HL-60 (cell line): Measurements from ENCODE around the gene ANKRD11.
"Not testable (repeated sequence)": the region's sequence is repeated elsewhere in the genome, so short reads cannot be mapped to it uniquely, and the experiment has no call there.

ENCODE experiments used
- DNase-seq, 2 experiments: peaks; one replicate each; pipeline ENCODE4 v3.0.0-alpha.2; 2010 to 2020; ENCODE audit warnings: low read depth in 1 of 2, low spot score in 1 of 2
- H3K27ac ChIP-seq: fragments of 250-450 bp; sonication (Bioruptor Pico); replicated peaks from 2 replicates; pipeline ENCODE4 v1.5.1; 2020; ENCODE audit warnings: mild to moderate bottlenecking, moderate library complexity
- H3K27me3 ChIP-seq: fragments of 250-450 bp; sonication (Bioruptor Pico); 2 replicates; pipeline ENCODE4 v1.5.1; 2021; ENCODE audit warnings: mild to moderate bottlenecking, moderate library complexity; ENCODE audit not compliant: insufficient read depth, poor library complexity, severe bottlenecking
- H3K4me3 ChIP-seq: replicated peaks from 2 replicates; pipeline ENCODE4 v1.5.1; 2011; ENCODE audit warnings: mild to moderate bottlenecking, control low read depth, low read length; ENCODE audit not compliant: insufficient read depth
- GABPA ChIP-seq: IDR thresholded peaks from 2 replicates; pipeline ENCODE4 v1.6.1; 2012; ENCODE audit warnings: low read depth
- POLR2AphosphoS5 ChIP-seq: IDR thresholded peaks from 2 replicates; pipeline ENCODE4 v1.6.1; 2012; ENCODE audit warnings: low read depth
- REST ChIP-seq: IDR thresholded peaks from 2 replicates; pipeline ENCODE4 v1.6.1; 2012; ENCODE audit warnings: low read depth; ENCODE audit not compliant: insufficient replicate concordance
- SPI1 ChIP-seq: IDR thresholded peaks from 2 replicates; pipeline ENCODE4 v1.6.1; 2012; ENCODE audit warnings: low read depth, mild to moderate bottlenecking, borderline replicate concordance
- TF ChIP-seq, protein P1 (sequence below): IDR thresholded peaks from one replicate; pipeline ENCODE4 v1.5.1; 2011; ENCODE audit warnings: low read length, control low read depth, inconsistent platforms; ENCODE audit not compliant: insufficient read depth

Gene ANKRD11

GRCh38 chr16:89307421-89307805, 182.9 kb downstream of the ANKRD11 start:
- no peak for DNase-seq
- TF ChIP-seq, protein P1, sequence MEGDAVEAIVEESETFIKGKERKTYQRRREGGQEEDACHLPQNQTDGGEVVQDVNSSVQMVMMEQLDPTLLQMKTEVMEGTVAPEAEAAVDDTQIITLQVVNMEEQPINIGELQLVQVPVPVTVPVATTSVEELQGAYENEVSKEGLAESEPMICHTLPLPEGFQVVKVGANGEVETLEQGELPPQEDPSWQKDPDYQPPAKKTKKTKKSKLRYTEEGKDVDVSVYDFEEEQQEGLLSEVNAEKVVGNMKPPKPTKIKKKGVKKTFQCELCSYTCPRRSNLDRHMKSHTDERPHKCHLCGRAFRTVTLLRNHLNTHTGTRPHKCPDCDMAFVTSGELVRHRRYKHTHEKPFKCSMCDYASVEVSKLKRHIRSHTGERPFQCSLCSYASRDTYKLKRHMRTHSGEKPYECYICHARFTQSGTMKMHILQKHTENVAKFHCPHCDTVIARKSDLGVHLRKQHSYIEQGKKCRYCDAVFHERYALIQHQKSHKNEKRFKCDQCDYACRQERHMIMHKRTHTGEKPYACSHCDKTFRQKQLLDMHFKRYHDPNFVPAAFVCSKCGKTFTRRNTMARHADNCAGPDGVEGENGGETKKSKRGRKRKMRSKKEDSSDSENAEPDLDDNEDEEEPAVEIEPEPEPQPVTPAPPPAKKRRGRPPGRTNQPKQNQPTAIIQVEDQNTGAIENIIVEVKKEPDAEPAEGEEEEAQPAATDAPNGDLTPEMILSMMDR: no peak
- TF ChIP-seq SPI1 (no peak), REST (no peak), GABPA (no peak), POLR2AphosphoS5 (no peak)
- Histone ChIP-seq H3K4me3 (no peak overlapping the region), H3K27me3 (no peaks in the 10 kb centered on the region), H3K27ac (no peak overlapping the region)

- not testable (repeated sequence) for H3K27ac ChIP-seq, H3K4me3 ChIP-seq, H3K27me3 ChIP-seq, DNase-seq
These were observed 183.6 kb downstream of the ANKRD11 start for GRCh38 chr16:89306457-89307420.

DNA sequence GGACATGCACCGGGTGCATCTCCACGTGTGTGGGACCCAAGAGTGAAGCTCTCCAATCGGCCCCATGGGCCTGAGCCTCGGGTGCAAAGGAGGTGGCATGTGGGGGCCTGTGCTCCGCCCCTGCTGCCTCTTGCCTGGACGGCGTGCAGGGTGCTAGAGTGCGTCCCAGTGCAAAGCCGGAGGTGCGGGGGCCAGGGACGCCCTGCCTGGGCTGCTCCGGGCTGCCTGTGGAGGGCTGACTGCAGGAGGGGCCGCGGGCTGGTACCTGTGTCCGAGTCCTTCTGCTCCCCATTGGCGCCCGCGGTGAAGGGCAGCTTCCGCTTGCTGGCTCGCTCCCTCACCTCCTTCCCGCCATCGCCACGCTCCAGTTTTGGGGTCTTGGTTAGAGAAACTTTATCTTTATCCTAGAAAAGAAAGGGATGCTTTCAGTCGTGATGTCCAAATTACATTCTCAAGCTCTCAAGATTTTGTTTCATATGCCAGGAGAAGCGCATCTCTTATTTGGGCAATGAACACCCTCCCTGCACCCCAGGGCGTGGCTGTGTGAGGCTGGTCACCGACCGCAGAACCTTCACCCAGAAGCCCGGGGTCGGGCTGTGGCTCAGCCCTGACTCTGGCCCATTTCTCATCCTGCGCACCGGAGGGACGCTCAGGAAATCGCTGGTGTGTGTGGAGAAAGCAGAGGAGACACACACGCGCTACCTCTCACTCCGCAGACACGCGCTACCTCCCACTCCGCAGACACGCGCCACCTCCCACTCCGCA, 185.2 kb downstream of the ANKRD11 start:
- no peak for TF ChIP-seq POLR2AphosphoS5
- TF ChIP-seq SPI1: no peak
- TF ChIP-seq, protein P1: no peak
- no peak for TF ChIP-seq GABPA
- TF ChIP-seq REST: no peak
- no peak overlapping the region for H3K27ac ChIP-seq

GRCh38 chr16:89304181-89304851, 186.0 kb downstream of the ANKRD11 start:
- DNase-seq: no peak
- Histone ChIP-seq H3K27ac (no peak overlapping the region), H3K4me3 (no peak overlapping the region), H3K27me3 (no peaks in the 10 kb centered on the region)
- TF ChIP-seq GABPA: no peak
- TF ChIP-seq, protein P1: no peak
- TF ChIP-seq SPI1: no peak
- no peak for TF ChIP-seq REST
- TF ChIP-seq POLR2AphosphoS5: no peak

More for the DNA sequence above, 185.2 kb downstream of the ANKRD11 start:
- Histone ChIP-seq H3K4me3 (no peak overlapping the region), H3K27me3 (no peaks in the 10 kb centered on the region)
- DNase-seq: no peak
